ENCODE measurements around the gene NRXN3.
"Not testable (repeated sequence)": the region's sequence is repeated elsewhere in the genome, so short reads cannot be mapped to it uniquely, and the experiment has no call there.

The NRXN3 gene

DNA sequence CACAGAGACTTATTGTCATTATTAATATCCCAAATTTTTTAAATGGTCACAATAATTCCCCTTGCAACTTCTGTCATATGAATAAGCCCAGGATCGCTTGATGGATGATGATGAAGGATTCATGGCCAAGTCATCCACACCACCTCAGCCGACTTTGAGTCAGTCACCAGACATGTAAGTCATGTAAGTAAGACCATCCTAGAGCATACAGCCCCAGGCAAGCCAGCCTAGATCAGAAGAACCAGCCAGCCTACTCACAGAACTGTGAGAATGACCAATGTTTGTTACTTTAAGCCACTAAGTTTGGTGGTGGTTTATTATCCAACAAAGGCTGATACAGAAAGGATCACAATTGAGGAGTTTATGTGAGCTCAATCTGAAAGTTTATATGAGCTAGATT, 341.8 kb downstream of the NRXN3 start:
- no peaks in the 10 kb centered on the region for H3K9me3 ChIP-seq (ENCODE audit: control insufficient read depth, low read length)
- no peak overlapping the region for H3K4me3 ChIP-seq (ENCODE audit: extremely low read depth, insufficient read depth, low read length, poor library complexity, severe bottlenecking)
- H3K4me1 ChIP-seq (ENCODE audit: control insufficient read depth, insufficient read depth, low read length, poor library complexity, severe bottlenecking): no peaks in the 10 kb centered on the region
- H3K36me3 ChIP-seq (ENCODE audit: control insufficient read depth, insufficient read depth, low read length): no peaks in the 10 kb centered on the region
- no peak overlapping the region for H3K27ac ChIP-seq (ENCODE audit: low read depth, low read length, severe bottlenecking)
- WGBS, 2 experiments (ENCODE audit: insufficient coverage in 2 of 2): 100% methylated on average over 1 of the region's 2 CpGs; no CpG with 5 or more reads in 1 of the 2 experiments

DNA sequence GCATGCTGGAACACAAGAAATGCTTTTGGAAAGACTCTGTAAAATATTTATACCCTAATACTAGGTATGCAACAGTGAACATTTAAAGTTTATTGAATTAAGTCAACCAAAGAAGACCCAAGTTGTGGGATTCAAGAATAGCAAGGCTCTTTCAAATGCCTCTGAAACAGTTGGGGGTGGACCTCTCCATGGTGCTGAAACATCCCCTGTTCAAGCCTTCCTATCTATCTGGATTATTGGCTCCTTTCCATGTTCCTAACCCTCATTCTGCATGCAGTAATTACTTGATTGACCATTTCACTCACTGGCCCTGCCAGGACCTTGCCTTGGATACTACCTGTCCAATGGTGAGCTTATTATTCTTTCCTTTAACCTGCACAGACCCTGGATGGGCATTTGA, 349.7 kb downstream of the NRXN3 start:
- no peaks in the 10 kb centered on the region for H3K9me3 ChIP-seq (ENCODE audit: control insufficient read depth, low read length)
- no peaks in the 10 kb centered on the region for H3K4me1 ChIP-seq (ENCODE audit: control insufficient read depth, insufficient read depth, low read length, poor library complexity, severe bottlenecking)
- H3K27ac ChIP-seq (ENCODE audit: low read depth, low read length, severe bottlenecking): no peak overlapping the region
- no peak overlapping the region for H3K4me3 ChIP-seq (ENCODE audit: extremely low read depth, insufficient read depth, low read length, poor library complexity, severe bottlenecking)
- no peaks in the 10 kb centered on the region for H3K36me3 ChIP-seq (ENCODE audit: control insufficient read depth, insufficient read depth, low read length)

DNA sequence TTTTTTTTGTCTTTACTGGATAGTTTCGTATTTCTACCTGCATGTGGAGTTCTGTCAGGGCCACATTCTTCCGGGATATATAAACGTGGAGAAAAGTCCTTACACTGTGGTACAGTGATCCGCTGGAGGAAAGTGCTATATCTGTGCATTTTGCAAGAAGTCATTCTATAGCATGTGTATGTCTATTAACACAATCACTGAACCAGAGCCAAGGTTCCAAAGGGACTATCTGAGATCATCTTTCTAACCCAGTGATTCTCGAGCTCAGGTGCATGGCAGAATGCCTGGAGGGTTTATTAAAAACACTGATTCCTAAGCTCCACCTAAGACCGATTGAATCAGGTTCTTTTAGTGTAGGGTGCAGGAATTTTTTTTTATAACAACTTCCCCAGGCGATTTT, 354.0 kb downstream of the NRXN3 start:
- Histone ChIP-seq H3K4me3 (ENCODE audit: extremely low read depth, insufficient read depth, low read length, poor library complexity, severe bottlenecking) (no peak overlapping the region), H3K9me3 (ENCODE audit: control insufficient read depth, low read length) (no peaks in the 10 kb centered on the region), H3K27ac (ENCODE audit: low read depth, low read length, severe bottlenecking) (no peak overlapping the region), H3K4me1 (ENCODE audit: control insufficient read depth, insufficient read depth, low read length, poor library complexity, severe bottlenecking) (no peaks in the 10 kb centered on the region), H3K36me3 (ENCODE audit: control insufficient read depth, insufficient read depth, low read length) (no peaks in the 10 kb centered on the region)
- 89% methylated on average over 5 of the region's 7 CpGs; no CpG with 5 or more reads in 1 of the 2 experiments for WGBS, 2 experiments (ENCODE audit: insufficient coverage in 2 of 2)

DNA sequence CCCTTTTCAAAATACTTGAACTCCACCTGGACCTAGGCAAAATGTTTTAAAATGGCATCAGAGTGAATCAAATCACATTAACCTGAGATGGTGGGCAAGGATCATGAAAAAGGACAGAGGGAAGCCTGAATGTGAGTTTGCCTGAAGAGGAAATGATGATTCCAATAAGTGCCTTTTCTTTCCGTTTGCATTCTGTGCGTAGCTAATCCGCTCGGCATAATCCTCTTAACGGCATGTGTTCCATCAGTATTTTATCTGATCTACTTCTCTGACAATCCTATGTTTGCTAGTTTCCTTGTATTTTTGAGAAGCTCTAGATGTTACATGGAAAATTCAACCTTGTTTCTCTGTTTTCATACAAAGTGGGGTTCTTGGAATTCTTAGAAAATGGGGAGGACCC, 354.6 kb downstream of the NRXN3 start:
- no peaks in the 10 kb centered on the region for H3K9me3 ChIP-seq (ENCODE audit: control insufficient read depth, low read length)
- H3K27ac ChIP-seq (ENCODE audit: low read depth, low read length, severe bottlenecking): no peak overlapping the region
- no peaks in the 10 kb centered on the region for H3K36me3 ChIP-seq (ENCODE audit: control insufficient read depth, insufficient read depth, low read length)
- H3K4me1 ChIP-seq (ENCODE audit: control insufficient read depth, insufficient read depth, low read length, poor library complexity, severe bottlenecking): no peaks in the 10 kb centered on the region
- 80% methylated on average over 4 of the region's 5 CpGs; no CpG with 5 or more reads in 1 of the 2 experiments for WGBS, 2 experiments (ENCODE audit: insufficient coverage in 2 of 2)
- no peak overlapping the region for H3K4me3 ChIP-seq (ENCODE audit: extremely low read depth, insufficient read depth, low read length, poor library complexity, severe bottlenecking)

DNA sequence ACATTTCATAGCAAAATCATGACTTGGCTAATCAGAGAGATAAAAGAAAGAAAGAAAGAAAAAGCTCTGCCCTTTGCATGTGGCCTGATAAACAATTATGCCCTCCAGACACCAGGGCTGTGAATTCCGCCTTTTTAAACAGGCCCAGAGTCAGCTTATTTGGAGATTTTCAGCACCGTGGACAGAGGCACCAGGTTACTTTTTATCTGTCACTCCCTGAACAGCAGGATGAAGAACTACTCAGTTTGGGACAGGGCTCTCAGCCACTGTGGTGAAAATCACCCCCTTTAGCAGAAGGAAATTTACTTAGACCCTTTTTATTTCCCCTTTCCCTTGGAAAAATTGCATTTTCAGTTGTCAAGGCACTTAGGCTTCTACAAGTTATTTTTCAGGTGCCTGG, 359.9 kb downstream of the NRXN3 start:
- WGBS, 2 experiments (ENCODE audit: insufficient coverage in 2 of 2): 24 to 25% methylated on average over 2 of the region's 2 CpGs
- Histone ChIP-seq H3K4me1 (ENCODE audit: control insufficient read depth, insufficient read depth, low read length, poor library complexity, severe bottlenecking) (no peaks in the 10 kb centered on the region), H3K36me3 (ENCODE audit: control insufficient read depth, insufficient read depth, low read length) (no peaks in the 10 kb centered on the region), H3K4me3 (ENCODE audit: extremely low read depth, insufficient read depth, low read length, poor library complexity, severe bottlenecking) (no peak overlapping the region), H3K9me3 (ENCODE audit: control insufficient read depth, low read length) (no peaks in the 10 kb centered on the region), H3K27ac (ENCODE audit: low read depth, low read length, severe bottlenecking) (no peak overlapping the region)

DNA sequence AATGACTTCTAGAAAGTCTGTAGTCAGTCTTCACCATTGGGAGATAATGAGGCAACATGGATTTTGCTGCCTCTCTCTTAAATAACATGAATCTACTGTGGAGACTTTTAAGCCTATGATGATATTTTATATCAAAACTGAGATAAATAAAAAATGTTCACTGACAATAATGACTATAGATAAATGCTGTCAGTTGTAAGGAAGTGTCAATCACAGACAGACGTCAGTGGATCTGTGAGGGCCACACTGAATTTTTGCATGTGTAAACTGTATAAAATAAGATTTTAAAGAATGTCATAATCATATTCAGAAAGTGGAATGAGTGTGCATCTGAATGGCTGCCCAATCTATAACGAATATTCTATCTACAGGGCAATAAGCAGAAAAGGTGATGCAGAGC, 364.0 kb downstream of the NRXN3 start:
- Histone ChIP-seq H3K9me3 (ENCODE audit: control insufficient read depth, low read length) (no peaks in the 10 kb centered on the region), H3K4me3 (ENCODE audit: extremely low read depth, insufficient read depth, low read length, poor library complexity, severe bottlenecking) (no peak overlapping the region), H3K4me1 (ENCODE audit: control insufficient read depth, insufficient read depth, low read length, poor library complexity, severe bottlenecking) (no peaks in the 10 kb centered on the region), H3K36me3 (ENCODE audit: control insufficient read depth, insufficient read depth, low read length) (no peaks in the 10 kb centered on the region), H3K27ac (ENCODE audit: low read depth, low read length, severe bottlenecking) (no peak overlapping the region)
- WGBS, 2 experiments (ENCODE audit: insufficient coverage in 2 of 2): 75% methylated on average over 1 of the region's 2 CpGs; no CpG with 5 or more reads in 1 of the 2 experiments

DNA sequence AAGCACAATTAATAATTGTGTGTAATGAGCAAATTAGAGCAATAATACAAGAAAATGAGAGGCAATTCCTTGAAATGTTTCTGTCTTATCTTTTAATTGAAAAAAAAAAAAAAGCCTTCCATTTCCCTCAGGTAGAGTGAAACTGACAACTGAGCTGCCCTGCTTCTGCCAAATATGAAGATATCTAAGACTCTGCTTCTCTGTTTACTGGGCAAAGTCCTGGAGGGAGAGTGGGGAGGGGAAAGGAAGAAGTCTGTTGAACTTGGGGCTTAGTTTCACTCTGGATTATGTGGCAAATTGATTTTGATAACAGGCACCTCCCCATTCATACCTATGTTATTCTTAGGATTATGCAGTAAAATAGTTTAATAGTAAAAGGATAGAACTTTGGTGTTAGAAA, 364.9 kb downstream of the NRXN3 start:
- H3K27ac ChIP-seq (ENCODE audit: low read depth, low read length, severe bottlenecking): no peak overlapping the region
- H3K4me3 ChIP-seq (ENCODE audit: extremely low read depth, insufficient read depth, low read length, poor library complexity, severe bottlenecking): no peak overlapping the region
- H3K36me3 ChIP-seq (ENCODE audit: control insufficient read depth, insufficient read depth, low read length): no peaks in the 10 kb centered on the region
- no peaks in the 10 kb centered on the region for H3K9me3 ChIP-seq (ENCODE audit: control insufficient read depth, low read length)
- H3K4me1 ChIP-seq (ENCODE audit: control insufficient read depth, insufficient read depth, low read length, poor library complexity, severe bottlenecking): no peaks in the 10 kb centered on the region

DNA sequence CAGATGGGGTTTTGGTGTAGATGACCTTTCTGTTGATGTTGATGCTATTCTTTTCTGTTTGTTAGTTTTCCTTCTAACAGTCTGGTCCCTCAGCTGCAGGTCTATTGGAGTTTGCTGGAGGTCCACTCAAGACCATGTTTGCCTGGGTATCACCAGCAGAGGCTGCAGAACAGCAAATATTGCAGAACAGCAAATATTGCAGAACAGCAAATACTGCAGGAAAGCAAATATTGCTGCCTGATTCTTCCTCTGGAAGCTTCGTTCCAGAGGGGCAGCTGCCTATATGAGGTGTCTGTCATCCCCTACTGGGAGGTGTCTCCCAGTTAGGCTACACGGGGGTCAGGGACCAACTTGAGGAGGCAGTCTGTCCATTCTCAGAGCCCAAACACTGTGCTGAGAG, 371.6 kb downstream of the NRXN3 start:
- not testable (repeated sequence) for H3K4me1 ChIP-seq (ENCODE audit: control insufficient read depth, insufficient read depth, low read length, poor library complexity, severe bottlenecking); H3K9me3 ChIP-seq (ENCODE audit: control insufficient read depth, low read length); H3K27ac ChIP-seq (ENCODE audit: low read depth, low read length, severe bottlenecking); H3K36me3 ChIP-seq (ENCODE audit: control insufficient read depth, insufficient read depth, low read length); H3K4me3 ChIP-seq (ENCODE audit: extremely low read depth, insufficient read depth, low read length, poor library complexity, severe bottlenecking)
- WGBS, 2 experiments (ENCODE audit: insufficient coverage in 2 of 2): 77 to 78% methylated on average over 2 of the region's 2 CpGs

DNA sequence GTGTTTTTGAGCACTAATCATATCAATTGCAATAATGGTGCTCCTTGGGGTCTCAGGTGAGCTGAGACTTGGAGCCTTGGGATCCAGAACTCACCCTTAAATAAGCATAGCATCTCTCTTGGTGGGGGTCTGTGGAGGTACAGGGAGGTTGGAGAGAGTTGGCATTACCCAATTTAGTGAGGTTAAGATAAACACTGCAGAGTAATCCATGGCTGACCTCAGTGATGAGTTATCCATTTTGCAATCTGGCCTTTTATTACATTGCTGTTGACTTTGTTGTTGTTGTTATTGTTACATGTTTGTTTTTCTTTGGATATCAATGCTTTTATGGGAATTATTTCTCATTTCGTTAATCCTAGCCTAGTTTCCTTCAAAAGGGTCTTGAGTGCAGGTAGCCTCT, 373.3 kb downstream of the NRXN3 start:
- no peaks in the 10 kb centered on the region for H3K36me3 ChIP-seq (ENCODE audit: control insufficient read depth, insufficient read depth, low read length)
- H3K4me3 ChIP-seq (ENCODE audit: extremely low read depth, insufficient read depth, low read length, poor library complexity, severe bottlenecking): no peak overlapping the region
- H3K9me3 ChIP-seq (ENCODE audit: control insufficient read depth, low read length): no peaks in the 10 kb centered on the region
- no peaks in the 10 kb centered on the region for H3K4me1 ChIP-seq (ENCODE audit: control insufficient read depth, insufficient read depth, low read length, poor library complexity, severe bottlenecking)
- WGBS, 2 experiments (ENCODE audit: insufficient coverage in 2 of 2): no CpG with 5 or more reads among the region's 1 CpG
- H3K27ac ChIP-seq (ENCODE audit: low read depth, low read length, severe bottlenecking): no peak overlapping the region

DNA sequence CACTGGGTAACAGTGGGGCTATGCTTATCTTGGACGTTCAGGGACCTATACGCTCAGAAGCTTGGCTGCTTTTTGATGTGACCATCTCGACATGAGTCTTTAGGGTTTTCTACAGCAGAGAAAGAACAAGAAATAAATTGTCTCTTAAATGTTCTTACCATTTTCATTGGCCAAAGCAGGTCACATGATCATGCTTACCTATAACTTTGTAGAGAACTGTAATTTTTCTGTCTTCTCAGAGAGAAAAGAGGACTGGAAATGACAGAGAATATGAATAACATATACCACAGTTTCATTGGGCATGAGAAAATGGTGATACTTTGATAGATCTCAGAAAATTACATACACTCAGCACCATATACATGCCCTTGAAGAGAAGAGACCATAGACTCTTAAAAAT, 390.9 kb downstream of the NRXN3 start:
- no peaks in the 10 kb centered on the region for H3K36me3 ChIP-seq (ENCODE audit: control insufficient read depth, insufficient read depth, low read length)
- H3K4me1 ChIP-seq (ENCODE audit: control insufficient read depth, insufficient read depth, low read length, poor library complexity, severe bottlenecking): no peaks in the 10 kb centered on the region
- 60 to 74% methylated on average over 1 to 3 of the region's 3 CpGs for WGBS, 2 experiments (ENCODE audit: insufficient coverage in 2 of 2)
- no peak overlapping the region for H3K27ac ChIP-seq (ENCODE audit: low read depth, low read length, severe bottlenecking)
- no peaks in the 10 kb centered on the region for H3K9me3 ChIP-seq (ENCODE audit: control insufficient read depth, low read length)
- no peak overlapping the region for H3K4me3 ChIP-seq (ENCODE audit: extremely low read depth, insufficient read depth, low read length, poor library complexity, severe bottlenecking)

DNA sequence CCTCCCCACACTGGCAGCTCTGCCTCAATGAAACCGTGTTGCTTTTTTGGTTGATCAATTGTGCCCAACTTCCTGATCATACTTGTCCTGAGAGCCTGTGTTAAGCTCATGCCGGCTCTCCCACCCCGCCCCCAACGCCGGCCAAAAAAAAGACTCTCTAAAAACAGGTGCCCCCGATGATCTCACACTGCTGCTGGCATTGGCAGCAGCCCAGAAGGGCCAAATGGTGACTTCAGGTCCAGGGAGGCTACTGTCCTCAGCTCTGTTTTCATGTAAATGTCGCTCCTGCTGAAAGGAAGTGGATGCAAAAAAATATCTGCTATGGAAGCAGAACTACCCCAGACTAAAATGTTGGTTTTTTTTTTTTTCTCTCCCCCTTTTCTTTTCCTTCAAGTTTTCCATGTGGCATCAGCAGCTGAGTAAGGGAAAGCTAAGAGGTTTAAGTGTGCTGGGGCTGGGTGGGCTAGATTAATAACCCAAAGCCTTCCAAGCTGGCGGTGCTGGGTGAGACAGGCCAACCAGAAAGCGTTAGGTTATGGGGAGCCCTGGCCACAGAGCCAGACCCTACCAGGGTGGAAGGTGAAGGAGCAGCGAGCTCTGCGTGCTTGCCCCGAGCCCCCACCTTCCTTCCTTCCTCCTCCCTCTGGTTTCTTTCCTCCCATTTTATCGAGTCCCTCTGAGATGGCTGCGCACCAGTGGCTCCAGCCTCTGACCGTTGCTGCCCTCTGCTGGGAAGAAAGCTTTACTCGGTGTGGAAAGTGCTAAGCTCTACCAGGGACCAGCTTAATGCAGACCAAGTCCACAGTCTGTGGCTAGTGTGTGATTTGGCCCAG, 396.1 kb downstream of the NRXN3 start:
- H3K36me3 ChIP-seq (ENCODE audit: control insufficient read depth, insufficient read depth, low read length): no peaks in the 10 kb centered on the region
- WGBS, 2 experiments (ENCODE audit: insufficient coverage in 2 of 2): 21 to 24% methylated on average over 9 to 10 of the region's 16 CpGs
- H3K27ac ChIP-seq (ENCODE audit: low read depth, low read length, severe bottlenecking): no peak overlapping the region
- no peaks in the 10 kb centered on the region for H3K9me3 ChIP-seq (ENCODE audit: control insufficient read depth, low read length)
- no peak overlapping the region for H3K4me3 ChIP-seq (ENCODE audit: extremely low read depth, insufficient read depth, low read length, poor library complexity, severe bottlenecking)
- H3K4me1 ChIP-seq (ENCODE audit: control insufficient read depth, insufficient read depth, low read length, poor library complexity, severe bottlenecking): no peaks in the 10 kb centered on the region

All from mesodermal cell (in vitro differentiated cells).